GM19099 (cell line): Measurements from ENCODE around the gene ARMC5.

Source experiments
- POLR2A ChIP-seq: IDR thresholded peaks from 3 replicates; pipeline ENCODE4 v1.6.1; 2011; ENCODE audit warnings: low read depth; ENCODE audit not compliant: insufficient read length; ENCODE audit errors: extremely low read depth

The ARMC5 gene

DNA sequence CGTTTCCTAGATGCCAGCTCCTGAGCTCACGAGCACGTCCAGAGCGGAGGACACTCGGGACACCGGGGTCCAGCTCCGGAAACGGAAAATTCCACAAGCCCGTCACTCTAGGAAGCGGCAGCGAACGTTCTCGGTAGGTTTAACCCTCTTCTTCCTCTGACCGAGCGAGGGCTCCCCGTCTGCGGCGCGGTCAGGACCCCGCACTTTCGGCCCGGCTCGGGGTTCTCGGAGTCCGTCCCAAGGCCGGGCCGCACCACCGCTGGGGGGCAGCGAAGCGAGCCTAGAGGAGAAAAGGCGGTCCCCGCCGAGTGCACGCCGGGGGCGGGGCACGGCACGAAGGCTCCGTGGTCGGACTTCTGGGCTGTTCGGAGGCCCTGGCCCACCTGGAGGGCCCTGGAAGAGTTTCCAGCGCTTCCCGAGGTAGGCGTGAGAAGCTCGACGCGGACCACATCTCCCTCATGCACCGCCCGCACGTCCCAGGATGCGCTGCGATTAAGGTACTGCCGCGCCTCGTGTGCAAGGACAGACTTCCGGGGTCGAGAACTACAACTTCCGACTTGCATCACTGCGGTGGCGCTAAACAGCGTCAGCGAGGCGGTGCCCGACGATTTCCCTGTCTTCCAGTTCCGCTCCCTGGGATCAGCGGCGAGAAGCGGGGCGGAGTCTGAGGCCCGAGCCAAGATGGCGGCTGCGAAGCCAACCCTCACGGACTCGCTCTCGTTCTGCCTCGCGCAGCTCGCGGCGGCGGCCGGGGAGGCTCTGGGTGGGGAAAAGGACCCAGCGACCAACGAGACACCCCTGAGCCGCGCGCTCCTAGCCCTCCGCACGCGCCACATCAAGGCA is at the start of gene ARMC5:
Gene ARMC5 (plus strand): TSS at position 658 of the 843 bp plus-strand sequence. CDS start 24 bp downstream, at position 682.
- TF ChIP-seq POLR2A = peak; percentile 93

DNA sequence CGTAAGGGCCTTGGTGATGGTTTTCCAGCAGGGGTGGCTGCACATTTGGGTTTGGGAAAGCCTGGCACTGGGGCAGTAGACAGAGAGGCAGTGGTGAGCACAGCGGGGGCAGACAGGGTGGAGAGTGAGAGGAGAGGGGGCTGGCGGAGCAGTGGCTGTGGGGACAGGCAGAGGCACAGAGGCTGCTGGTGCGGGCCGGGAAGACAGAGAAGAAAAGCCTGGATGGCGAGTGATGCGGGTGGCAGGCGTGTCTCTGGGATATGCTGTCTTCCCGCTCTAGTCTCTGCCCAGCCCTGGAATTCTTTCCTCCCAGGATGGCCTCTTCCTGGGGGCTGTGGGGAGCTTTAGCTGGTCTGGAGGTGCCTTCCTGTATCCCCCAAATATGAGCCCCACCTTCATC is 49.2 kb upstream of the ARMC5 start:
- TF ChIP-seq POLR2A = no peak

- TF ChIP-seq POLR2A = no peak
Measured at GRCh38 chr16:31411024-31411844, 48.1 kb upstream of the ARMC5 start.

DNA sequence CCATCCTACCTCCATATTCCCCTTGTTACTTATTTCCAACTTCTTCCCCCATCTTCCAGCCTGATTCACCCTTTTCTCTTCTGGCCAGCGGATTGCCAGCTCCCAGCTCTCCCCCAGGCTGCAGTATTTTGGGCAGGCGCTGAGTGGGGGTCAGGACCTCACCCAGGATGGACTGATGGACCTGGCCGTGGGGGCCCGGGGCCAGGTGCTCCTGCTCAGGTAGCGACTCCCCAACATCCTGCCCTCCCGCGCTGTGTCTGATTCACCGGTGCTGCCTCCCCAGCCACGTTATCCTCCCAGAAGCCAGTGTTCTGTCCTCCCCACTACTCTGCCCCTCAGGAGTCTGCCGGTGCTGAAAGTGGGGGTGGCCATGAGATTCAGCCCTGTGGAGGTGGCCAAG is 46.6 kb upstream of the ARMC5 start:
- TF ChIP-seq POLR2A = no peak

DNA sequence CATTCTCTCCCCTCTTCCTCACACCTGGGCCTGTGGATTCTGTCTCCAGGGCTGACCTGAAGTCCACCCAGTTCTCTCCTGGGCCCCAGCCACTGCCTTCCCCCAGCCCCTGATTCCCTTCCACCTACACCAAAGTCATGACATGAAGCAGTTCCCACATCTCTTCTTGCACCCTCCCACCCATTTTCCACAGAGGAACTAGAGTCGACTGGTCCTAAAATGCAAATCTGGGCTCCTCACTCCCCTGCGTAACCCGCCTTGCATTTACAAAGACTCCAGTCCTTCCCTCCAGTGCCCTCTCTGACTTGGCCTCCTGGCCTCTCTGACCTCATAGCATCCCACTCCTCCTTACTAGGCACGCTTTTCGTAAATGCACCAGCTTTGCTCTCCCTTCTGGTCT is 45.9 kb upstream of the ARMC5 start:
- no peak for TF ChIP-seq POLR2A

DNA sequence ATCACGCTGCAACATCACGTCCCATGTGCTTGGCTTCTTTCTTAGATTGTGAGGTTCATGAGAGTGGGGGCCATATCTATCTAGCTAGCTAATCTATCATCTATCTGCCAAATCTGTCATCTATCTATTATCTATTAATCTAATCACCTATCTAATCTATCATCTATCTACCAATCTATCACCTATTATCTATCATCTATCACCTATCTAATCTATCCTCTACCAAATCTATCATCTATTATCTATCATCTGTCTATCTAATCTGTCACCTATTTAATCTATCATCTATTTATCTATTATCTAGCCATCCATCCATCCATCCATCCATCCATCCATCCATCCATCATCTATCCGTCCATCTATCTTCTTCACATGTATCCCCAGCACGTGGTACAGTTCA is 45.4 kb upstream of the ARMC5 start:
- TF ChIP-seq POLR2A = no peak

- no peak for TF ChIP-seq POLR2A
Measured at GRCh38 chr16:31414706-31415105, 44.6 kb upstream of the ARMC5 start.

- TF ChIP-seq POLR2A = no peak
Measured at GRCh38 chr16:31416371-31416770, 42.9 kb upstream of the ARMC5 start.

DNA sequence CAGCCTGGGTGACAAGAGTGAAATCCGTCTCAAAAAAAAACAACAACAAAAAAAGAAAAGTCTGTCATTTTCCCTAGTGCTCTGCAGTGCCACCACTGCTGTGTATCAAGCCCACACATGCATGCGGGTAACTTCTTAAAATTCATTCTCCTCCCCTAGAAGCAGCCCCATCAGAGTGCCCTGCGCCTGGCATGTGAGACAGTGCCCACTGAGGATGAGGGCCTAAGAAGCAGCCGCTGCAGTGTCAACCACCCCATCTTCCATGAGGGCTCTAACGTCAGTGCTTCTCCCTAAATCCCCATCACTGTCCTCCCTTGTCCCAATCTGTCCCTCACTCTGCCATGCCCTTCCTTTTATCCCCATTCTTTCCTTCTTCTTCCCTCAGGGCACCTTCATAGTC is 41.4 kb upstream of the ARMC5 start:
- no peak for TF ChIP-seq POLR2A

GRCh38 chr16:31420037-31420436 is 39.3 kb upstream of the ARMC5 start:
- no peak for TF ChIP-seq POLR2A

- TF ChIP-seq POLR2A = no peak
Measured at GRCh38 chr16:31421587-31421986, 37.7 kb upstream of the ARMC5 start.

DNA sequence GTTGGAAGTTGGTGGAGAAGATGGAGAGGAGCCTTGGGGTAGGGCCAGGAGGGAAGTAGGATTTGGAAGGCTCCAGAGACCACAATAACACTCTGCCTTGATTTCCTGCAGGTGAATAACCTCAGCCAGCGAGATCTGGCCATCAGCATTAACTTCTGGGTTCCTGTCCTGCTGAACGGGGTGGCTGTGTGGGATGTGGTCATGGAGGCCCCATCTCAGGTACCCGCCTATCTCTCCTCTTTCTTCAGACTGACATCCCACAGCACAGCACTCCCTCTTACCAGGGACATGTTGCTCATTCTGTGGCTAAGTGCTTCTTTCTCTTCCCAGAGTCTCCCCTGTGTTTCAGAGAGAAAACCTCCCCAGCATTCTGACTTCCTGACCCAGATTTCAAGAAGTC is 36.1 kb upstream of the ARMC5 start:
- TF ChIP-seq POLR2A = no peak

DNA sequence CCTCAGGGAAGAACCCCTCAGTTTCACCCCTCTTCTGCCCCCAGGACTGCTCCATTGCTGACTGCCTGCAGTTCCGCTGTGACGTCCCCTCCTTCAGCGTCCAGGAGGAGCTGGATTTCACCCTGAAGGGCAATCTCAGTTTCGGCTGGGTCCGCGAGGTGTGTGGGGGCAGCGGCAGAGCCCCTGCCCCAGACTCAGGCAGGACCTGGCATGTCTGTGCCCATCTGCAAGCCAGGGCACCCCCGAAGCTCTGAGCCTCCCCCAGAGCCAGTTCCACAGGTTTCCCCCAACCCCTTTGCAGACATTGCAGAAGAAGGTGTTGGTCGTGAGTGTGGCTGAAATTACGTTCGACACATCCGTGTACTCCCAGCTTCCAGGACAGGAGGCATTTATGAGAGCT is 35.5 kb upstream of the ARMC5 start:
- TF ChIP-seq POLR2A = no peak

DNA sequence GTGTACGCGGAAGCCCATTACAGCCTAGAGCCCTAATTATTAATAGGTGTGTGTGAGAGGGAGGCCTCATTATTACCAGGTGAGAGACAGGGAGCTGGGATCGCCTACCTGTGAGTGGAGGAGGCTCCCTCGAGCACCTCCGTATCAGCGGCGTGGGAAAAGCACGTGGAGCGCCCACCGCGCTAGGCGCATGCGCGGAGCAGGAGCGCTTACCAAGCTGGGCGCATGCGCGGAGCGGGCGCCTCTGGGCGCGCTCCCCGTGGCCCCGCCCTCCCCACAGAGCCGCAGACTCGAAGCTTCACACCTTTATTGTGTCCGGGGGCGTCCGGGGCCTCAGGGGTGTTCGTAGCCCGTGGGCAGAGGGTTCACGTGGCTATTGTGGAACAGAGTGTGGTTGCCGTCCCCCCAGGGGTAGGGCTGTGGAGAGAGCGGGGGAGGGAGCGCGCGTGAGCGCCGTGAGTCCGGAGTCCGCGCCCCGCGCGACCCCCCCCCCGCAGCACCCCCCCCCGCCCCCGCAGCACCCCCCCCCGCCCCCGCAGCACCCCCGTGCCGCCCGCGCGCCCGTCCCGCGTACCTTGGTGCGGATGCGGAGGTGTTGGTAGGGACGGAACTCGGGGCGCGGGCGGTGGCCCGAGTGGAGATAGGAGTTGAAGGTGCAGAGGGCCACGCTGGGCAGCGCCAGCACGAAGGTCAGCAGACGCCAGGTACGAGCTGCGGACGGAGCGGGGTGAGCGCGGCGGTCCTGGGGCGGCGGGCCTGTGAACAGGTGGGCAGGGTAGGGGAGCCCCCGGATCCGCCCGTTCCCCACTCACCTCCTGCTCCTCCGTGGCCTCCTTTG is 31.6 kb upstream of the ARMC5 start:
- no peak for TF ChIP-seq POLR2A

- no peak for TF ChIP-seq POLR2A
Measured at GRCh38 chr16:31428279-31428597, 31.1 kb upstream of the ARMC5 start, which contains the start of gene COX6A2. Gene COX6A2 (minus strand): TSS chr16:31428360. CDS start chr16:31428325, 35 bp downstream.
